Testis (tissue), 2 donors: ENCODE data around the gene TECPR2.

Source experiments
- CTCF ChIP-seq, 3 experiments: fragments of 450-650 bp in 2 of 3; fragments of 200-600 bp in 1 of 3; sonication (generic) in 1 of 3; IDR thresholded peaks; one replicate each; pipeline ENCODE4 v1.5.1; 2016 to 2019; ENCODE audit warnings: antibody characterized with exemption in 3 of 3, mild to moderate bottlenecking in 2 of 3, moderate library complexity in 1 of 3
- POLR2A ChIP-seq: fragments of 450-650 bp; IDR thresholded peaks from one replicate; pipeline ENCODE4 v1.6.1; 2017; ENCODE audit warnings: antibody characterized with exemption, mild to moderate bottlenecking, moderate library complexity

- TF ChIP-seq CTCF (IDR thresholded peaks at IDR 0.05) (no peak), POLR2A (no peak)
These were observed 150.1 kb downstream of the TECPR2 start for GRCh38 chr14:102512793-102513300.
